ENCODE data around the gene PEPD.

DNA sequence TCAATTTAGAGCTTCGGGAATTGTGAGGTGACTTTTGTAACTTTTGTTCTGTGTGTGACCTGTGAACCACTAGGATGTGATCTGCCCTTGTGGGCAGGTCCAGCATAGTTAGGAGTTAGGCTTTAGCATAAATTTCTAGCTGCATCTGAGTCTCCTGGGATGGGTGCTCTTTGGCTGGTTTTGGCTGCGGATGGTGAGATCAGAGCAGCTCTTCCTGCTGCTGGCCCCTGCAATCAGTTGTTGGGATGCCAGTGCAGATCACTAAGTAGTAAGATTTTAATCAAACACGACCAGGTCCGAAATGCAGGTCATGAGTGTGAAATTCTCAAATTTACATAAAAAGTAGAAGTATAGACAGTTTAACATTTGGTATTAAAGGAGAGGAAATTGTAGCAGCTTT, 139.6 kb downstream of the PEPD start:
- TF ChIP-seq, protein P1, sequence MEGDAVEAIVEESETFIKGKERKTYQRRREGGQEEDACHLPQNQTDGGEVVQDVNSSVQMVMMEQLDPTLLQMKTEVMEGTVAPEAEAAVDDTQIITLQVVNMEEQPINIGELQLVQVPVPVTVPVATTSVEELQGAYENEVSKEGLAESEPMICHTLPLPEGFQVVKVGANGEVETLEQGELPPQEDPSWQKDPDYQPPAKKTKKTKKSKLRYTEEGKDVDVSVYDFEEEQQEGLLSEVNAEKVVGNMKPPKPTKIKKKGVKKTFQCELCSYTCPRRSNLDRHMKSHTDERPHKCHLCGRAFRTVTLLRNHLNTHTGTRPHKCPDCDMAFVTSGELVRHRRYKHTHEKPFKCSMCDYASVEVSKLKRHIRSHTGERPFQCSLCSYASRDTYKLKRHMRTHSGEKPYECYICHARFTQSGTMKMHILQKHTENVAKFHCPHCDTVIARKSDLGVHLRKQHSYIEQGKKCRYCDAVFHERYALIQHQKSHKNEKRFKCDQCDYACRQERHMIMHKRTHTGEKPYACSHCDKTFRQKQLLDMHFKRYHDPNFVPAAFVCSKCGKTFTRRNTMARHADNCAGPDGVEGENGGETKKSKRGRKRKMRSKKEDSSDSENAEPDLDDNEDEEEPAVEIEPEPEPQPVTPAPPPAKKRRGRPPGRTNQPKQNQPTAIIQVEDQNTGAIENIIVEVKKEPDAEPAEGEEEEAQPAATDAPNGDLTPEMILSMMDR (IDR thresholded peaks at IDR 0.05; ENCODE audit: low read depth, low read length, missing input control), result no peak
- TF ChIP-seq REST (IDR thresholded peaks at IDR 0.05) (no peak), ZBTB33 (IDR thresholded peaks at IDR 0.05) (no peak), YY1 (IDR thresholded peaks at IDR 0.05) (no peak), EGR1 (IDR thresholded peaks at IDR 0.05; ENCODE audit: low read depth in 2 of 2) (no peak), JUND (IDR thresholded peaks at IDR 0.05) (no peak)
- TF ChIP-seq, protein P2, sequence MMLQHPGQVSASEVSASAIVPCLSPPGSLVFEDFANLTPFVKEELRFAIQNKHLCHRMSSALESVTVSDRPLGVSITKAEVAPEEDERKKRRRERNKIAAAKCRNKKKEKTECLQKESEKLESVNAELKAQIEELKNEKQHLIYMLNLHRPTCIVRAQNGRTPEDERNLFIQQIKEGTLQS (IDR thresholded peaks at IDR 0.05), result no peak

All from liver (tissue), 3 donors.